HFF-Myc (cell line): ENCODE data around the gene PTGR3.

Source experiments
- DNase-seq: peaks from one replicate; pipeline ENCODE4 v3.0.0-alpha.2; 2011; ENCODE audit warnings: low read depth; ENCODE audit errors: extremely low read depth
- H3K4me3 ChIP-seq: replicated peaks from 2 replicates; pipeline ENCODE4 v1.5.1; 2011; ENCODE audit warnings: low read depth, mild to moderate bottlenecking, control low read depth, low read length
- TF ChIP-seq, protein P1 (sequence below): IDR thresholded peaks from 2 replicates; pipeline ENCODE4 v1.5.1; 2012; ENCODE audit warnings: mild to moderate bottlenecking, low read depth, low read length, control low read depth; ENCODE audit errors: missing control alignments

The PTGR3 gene

GRCh38 chr18:75211953-75212750 is 3.2 kb upstream of the PTGR3 start:
- no peak for DNase-seq
- H3K4me3 ChIP-seq = peak overlapping the region; percentile 81
- TF ChIP-seq, protein P1, sequence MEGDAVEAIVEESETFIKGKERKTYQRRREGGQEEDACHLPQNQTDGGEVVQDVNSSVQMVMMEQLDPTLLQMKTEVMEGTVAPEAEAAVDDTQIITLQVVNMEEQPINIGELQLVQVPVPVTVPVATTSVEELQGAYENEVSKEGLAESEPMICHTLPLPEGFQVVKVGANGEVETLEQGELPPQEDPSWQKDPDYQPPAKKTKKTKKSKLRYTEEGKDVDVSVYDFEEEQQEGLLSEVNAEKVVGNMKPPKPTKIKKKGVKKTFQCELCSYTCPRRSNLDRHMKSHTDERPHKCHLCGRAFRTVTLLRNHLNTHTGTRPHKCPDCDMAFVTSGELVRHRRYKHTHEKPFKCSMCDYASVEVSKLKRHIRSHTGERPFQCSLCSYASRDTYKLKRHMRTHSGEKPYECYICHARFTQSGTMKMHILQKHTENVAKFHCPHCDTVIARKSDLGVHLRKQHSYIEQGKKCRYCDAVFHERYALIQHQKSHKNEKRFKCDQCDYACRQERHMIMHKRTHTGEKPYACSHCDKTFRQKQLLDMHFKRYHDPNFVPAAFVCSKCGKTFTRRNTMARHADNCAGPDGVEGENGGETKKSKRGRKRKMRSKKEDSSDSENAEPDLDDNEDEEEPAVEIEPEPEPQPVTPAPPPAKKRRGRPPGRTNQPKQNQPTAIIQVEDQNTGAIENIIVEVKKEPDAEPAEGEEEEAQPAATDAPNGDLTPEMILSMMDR = no peak

- H3K4me3 ChIP-seq = peak overlapping the region; percentile 81
- TF ChIP-seq, protein P1 = no peak
- no peak for DNase-seq
Measured at GRCh38 chr18:75211626-75211952, 2.6 kb upstream of the PTGR3 start.

DNA sequence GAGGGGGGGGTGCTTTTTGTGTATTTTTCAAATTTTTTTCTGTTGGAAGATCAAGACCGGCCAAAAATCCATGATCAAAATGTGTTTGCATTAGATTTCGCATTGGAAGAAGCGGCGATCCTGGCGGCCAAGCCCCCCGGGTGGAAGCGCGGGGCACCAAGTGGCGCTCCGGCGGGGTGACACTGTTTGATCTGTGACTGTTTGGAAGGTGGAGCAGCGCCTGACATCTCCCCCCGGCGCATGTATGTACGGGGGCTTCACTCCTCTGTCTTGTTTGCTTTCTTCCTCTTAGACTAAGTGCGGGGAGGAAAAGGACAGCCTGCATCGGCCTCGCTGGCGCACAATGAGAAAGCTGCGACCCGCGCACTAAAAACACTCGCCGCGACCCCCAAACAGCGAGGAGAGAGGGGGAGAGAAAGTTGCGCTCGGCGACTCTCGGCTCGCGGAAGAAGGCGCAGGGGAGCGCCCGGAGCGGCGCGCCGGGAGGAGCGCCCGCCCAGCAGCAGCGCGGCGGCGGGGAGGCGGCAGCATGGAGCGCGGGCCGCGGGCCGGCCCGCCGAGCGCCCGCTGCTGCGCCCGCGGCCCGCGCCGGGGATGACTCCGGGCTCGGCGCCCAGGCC is 2.2 kb upstream of the PTGR3 start:
- TF ChIP-seq, protein P1 = no peak
- no peak for DNase-seq
- H3K4me3 ChIP-seq = peak overlapping the region; percentile 96

DNA sequence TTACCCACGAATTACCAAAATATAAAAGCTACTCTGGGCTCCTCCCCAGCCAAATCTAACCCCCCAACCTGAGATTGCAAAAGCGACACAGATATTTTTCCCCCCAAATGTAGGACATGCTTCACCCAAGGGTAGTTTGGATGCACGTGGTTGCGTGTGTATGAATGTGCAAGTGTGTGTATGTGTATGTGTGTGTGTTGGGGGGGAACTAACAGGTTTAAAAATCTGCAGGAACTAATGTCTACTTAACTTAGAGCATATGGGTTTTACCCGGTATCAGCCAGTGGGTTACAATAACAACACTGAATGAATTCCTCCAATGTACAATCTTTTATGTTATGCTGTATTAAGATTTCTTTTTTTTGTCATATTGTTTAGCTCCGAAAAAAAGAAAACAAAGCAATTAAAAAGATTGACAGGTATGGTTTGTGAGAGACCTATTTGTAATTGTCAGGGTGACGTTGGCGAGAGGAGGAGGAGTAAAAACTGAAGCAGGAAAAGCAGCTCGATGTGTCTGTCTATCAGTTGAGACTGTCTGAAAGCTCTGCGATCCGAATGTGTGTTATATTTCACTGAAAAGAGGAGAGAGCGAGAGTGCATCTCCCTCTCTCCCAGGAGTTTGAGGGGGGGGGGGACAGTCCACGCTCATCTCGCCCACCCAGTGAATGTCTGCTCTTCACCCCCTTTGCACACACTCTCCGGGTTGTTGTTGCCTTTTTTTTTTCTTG is 1.5 kb upstream of the PTGR3 start, which contains the start of gene TSHZ1:
TSS of gene TSHZ1 (plus strand) at position 524 of the 728 bp plus-strand sequence. CDS start 1,080 bp downstream, outside the sequence.
- TF ChIP-seq, protein P1 = no peak
- H3K4me3 ChIP-seq = peak within 1 kb of the TSS; percentile 96
- peak; percentile 96 for DNase-seq

DNA sequence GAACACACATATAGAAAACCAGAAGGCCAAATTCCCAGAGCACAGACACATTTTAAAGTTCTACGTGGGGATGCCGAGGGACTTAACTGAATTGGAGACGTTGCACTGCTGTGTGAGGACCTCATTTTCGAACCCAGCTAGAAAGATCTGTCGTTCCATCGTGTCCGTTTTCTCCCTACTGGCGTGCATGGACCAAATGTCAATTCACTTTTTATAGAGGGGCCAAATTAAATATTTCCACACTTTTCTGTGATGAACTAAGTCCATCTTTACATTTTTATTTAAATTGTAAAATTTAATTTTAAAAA is 966 bp upstream of the PTGR3 start:
- no peak for DNase-seq
- TF ChIP-seq, protein P1 = no peak
- peak overlapping the region; percentile 96 for H3K4me3 ChIP-seq

GRCh38 chr18:75208836-75209128 is 157 bp downstream of the PTGR3 start:
- no peak for DNase-seq
- H3K4me3 ChIP-seq = peak overlapping the region; percentile 96
- TF ChIP-seq, protein P1 = no peak
